ENCODE data around the gene ADAMTS18. TPM values are rescaled to one million over a fixed set of nuclear protein-coding genes. Genes with fewer than 3 reads are reported as not detected.

The ADAMTS18 gene
- total RNA-seq, 2 donors from 2014 or later: not detected

- DNase-seq (ENCODE audit: low spot score): no peak
- H3K4me3 ChIP-seq: no peak overlapping the region
- TF ChIP-seq CTCF (IDR thresholded peaks at IDR 0.05): no peak
- H3K27me3 ChIP-seq: no peaks in the 10 kb centered on the region
- no peak overlapping the region for H3K27ac ChIP-seq
- H3K9me3 ChIP-seq: no peaks in the 10 kb centered on the region
- H3K36me3 ChIP-seq: no peaks in the 10 kb centered on the region
- H3K4me1 ChIP-seq: no peaks in the 10 kb centered on the region
Observed at GRCh38 chr16:77443357-77444146, 8.7 kb upstream of the ADAMTS18 start.

- DNase-seq (ENCODE audit: low spot score): no peak
- H3K4me1 ChIP-seq: no peaks in the 10 kb centered on the region
- no peaks in the 10 kb centered on the region for H3K9me3 ChIP-seq
- no peak for TF ChIP-seq CTCF (IDR thresholded peaks at IDR 0.05)
- H3K4me3 ChIP-seq: no peak overlapping the region
- H3K27me3 ChIP-seq: no peaks in the 10 kb centered on the region
- H3K36me3 ChIP-seq: no peaks in the 10 kb centered on the region
- no peak overlapping the region for H3K27ac ChIP-seq
Observed at GRCh38 chr16:77442078-77442477, 7.2 kb upstream of the ADAMTS18 start.

GRCh38 chr16:77439106-77439505 lies 4.3 kb upstream of the ADAMTS18 start:
- no peak overlapping the region for H3K27ac ChIP-seq
- no peak for TF ChIP-seq CTCF (IDR thresholded peaks at IDR 0.05)
- peaks cover 0 to 6% of the 10 kb centered on the region in 2 donors for H3K4me1 ChIP-seq
- H3K4me3 ChIP-seq: no peak overlapping the region
- peaks cover 3 to 6% of the 10 kb centered on the region in 2 donors for H3K27me3 ChIP-seq
- H3K36me3 ChIP-seq: no peaks in the 10 kb centered on the region
- no peaks in the 10 kb centered on the region for H3K9me3 ChIP-seq
- DNase-seq (ENCODE audit: low spot score): no peak

- H3K4me3 ChIP-seq: no peak overlapping the region
- H3K9me3 ChIP-seq: no peaks in the 10 kb centered on the region
- no peaks in the 10 kb centered on the region for H3K36me3 ChIP-seq
- TF ChIP-seq CTCF (IDR thresholded peaks at IDR 0.05): peak in 1 of 2 donors; percentile 34
- peaks cover 3 to 6% of the 10 kb centered on the region in 2 donors for H3K27me3 ChIP-seq
- no peak for DNase-seq (ENCODE audit: low spot score)
- H3K4me1 ChIP-seq: peaks cover 0 to 6% of the 10 kb centered on the region in 2 donors
- H3K27ac ChIP-seq: no peak overlapping the region
Observed at GRCh38 chr16:77437859-77438258, 3.0 kb upstream of the ADAMTS18 start.

GRCh38 chr16:77435272-77435820 lies 512 bp upstream of the ADAMTS18 start:
- H3K27me3 ChIP-seq: peaks cover 3 to 6% of the 10 kb centered on the region in 2 donors

More at GRCh38 chr16:77435272-77435820, 512 bp upstream of the ADAMTS18 start:
- no peak for TF ChIP-seq CTCF (IDR thresholded peaks at IDR 0.05)
- H3K9me3 ChIP-seq: no peaks in the 10 kb centered on the region
- peaks cover 0 to 6% of the 10 kb centered on the region in 2 donors for H3K4me1 ChIP-seq
- H3K36me3 ChIP-seq: no peaks in the 10 kb centered on the region
- DNase-seq (ENCODE audit: low spot score): no peak
- no peak overlapping the region for H3K4me3 ChIP-seq
- no peak overlapping the region for H3K27ac ChIP-seq

All from right atrium auricular region (tissue), 2 donors.